ENCODE measurements around the gene DHX35.
A peak's percentile ranks its signal among the peaks of the same experiment; 100 is the strongest.

DHX35 gene

DNA sequence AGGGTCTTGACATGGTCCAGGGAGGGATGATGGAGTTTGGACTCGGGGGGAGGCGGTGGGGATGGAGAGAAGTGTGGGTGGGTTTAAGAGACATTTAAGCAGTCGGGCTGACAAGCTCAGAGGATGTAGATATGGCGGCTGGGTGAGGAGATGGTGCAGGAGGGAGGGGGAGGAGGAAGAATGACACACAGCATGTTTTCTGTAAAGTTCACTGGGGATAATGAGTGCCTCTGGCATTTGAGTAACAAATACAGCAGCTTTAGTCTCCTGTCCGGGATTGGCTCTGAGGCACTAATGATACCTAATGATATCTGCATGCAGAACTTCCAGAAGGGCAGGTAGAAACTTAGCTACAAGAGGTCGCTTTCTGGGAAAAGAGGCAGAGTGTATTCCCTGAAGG, 107.8 kb downstream of the DHX35 start:
- DNase-seq = no peak

GRCh38 chr20:39070484-39071231, 108.5 kb downstream of the DHX35 start:
- no peak for DNase-seq

- DNase-seq = no peak
Measured at GRCh38 chr20:39072132-39072531, 110.0 kb downstream of the DHX35 start.

DNA sequence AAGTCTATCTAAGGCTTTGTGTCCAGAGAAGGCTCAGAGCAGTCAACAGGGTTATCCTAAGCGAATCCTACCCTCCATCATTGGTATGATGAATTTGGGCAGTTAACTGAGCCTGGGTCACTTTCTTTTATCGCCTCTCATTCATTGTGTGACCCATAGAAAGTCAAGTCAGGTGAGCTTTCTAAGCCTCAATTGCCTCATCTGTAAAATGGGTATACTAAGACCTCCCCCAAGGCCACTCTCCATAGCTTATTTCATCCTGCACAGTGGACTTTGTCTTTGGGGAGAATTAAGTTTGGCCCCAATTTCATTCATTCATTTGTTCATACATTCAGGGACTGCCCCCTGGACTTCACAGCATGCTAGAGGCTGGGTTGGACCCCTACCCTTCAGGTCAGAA, 110.5 kb downstream of the DHX35 start:
- DNase-seq = no peak

DNA sequence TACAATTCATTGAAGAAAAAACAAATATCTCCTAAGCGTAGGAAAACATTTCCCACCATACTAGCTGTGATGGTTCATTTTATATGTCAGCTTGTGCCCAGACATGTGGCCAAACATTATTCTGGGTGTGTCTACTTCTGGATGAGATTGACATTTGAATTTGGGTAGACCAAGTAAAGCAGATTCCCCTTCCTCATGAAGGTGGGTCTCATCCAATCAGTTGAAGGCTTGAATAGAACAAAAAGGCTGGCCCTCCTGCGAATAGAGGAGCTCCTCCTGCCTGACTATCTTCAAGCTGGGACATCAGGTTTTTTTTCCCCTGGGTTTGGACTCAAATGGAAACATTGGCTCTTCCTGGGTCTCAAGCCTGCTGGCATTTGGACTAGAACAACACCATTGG, 113.6 kb downstream of the DHX35 start:
- DNase-seq = no peak

DNA sequence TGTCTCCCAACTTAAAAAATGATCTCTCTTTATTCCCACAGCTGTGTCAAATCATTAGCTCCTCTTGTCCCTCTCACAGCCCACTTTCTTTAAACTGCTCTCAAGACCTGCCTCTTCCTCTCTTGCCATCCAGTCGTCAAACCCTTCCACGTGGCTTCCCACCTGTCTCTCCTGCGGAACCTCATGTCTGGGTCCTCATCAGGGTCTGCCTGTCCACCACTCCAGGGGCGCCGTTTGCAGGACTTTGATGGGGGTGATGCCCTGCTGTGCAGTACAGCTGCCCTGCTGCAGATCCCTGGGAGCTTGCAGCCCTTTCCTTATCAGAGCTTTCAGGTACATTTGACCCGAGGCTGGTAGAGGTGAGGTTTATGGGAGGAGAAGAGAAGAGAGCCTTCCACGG, 114.8 kb downstream of the DHX35 start:
- no peak for DNase-seq

DNA sequence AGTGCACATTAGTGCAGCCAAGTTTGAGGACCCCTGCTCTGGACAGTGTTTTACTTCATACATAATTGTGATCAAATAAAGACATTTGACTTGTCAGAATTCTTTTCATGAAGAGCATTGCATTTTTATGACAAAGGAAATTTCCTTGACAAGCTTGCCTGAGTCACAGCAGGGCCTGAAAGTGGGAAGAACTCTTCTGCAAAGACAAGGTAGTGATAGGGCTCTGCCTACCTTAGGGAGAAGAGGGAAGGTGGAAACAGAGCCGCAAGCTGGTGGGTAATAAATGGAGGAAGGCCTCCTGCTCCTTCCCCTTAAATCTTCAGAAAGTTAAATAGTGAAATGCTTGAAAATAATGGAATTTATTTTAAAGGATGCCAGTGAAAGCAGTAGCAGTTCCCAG, 118.2 kb downstream of the DHX35 start:
- no peak for DNase-seq

DNA sequence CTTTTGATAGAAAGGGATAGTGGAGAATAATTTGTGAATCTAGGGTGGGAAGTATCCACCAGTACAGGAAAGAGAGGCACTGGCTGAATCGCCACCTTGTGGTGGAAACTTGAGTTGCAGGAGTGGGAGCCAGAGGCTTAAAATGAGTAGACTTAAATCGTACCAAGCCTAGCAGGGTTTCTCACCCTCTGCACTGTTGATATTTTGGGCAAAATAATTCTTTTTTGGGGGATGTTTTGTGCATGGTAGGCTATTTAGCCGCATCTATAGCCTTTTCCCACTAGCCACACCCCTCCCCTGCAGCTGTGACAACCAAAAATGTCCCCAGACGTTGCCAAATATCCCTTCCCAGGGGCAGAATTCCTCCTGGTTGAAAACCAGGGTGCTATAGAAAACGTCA, 119.1 kb downstream of the DHX35 start:
- DNase-seq = peak; percentile 36

GRCh38 chr20:39082622-39083398, 120.7 kb downstream of the DHX35 start:
- DNase-seq = no peak

DNA sequence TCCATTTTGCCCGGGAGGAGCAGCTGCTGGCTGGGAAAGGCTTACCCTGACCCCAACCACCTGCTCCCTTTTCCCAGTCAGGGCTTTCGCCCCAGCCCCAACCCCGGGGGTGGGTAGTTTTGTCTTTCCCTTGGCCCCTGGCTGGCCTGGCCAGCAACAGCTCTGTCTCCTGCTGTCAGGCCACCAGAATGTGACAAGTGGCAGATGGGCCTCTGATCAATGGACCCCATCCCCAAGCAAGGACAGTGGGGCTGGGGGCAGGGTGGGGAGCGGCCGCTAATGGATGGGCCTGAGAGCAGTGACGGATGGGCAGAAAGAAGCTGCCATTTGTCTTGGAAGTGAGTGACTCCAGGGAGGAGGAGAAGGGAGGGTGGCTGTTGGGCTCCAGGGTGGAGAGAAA, 121.6 kb downstream of the DHX35 start:
- DNase-seq = no peak

GRCh38 chr20:39089029-39089428, 126.9 kb downstream of the DHX35 start:
- no peak for DNase-seq
